Measurements from ENCODE around the gene TMC8. TPM values are rescaled to one million over a fixed set of nuclear protein-coding genes. Genes with fewer than 3 reads are reported as not detected.

The TMC8 gene
- total RNA-seq, 1 experiment from 2014 or later = 0.32 TPM

Other genes with a start within 250 kb of the TMC8 start
- gene TNRC6C, start 172.1 kb upstream of the TMC8 start, total RNA-seq (2021) = 26.7 and 30.2 TPM in 2 replicates
- 21.2 and 22.9 TPM in 2 replicates for gene TMC6, start 2.0 kb upstream of the TMC8 start, total RNA-seq (2021)
- gene C17orf99, start 15.6 kb downstream of the TMC8 start, total RNA-seq (2021) = not detected in 2 replicates
- gene SYNGR2, start 37.8 kb downstream of the TMC8 start, total RNA-seq (2021) = 55.3 and 59.7 TPM in 2 replicates
- 133 and 136 TPM in 2 replicates for gene TK1, start 56.3 kb downstream of the TMC8 start, total RNA-seq (2021)
- 64.1 and 65.0 TPM in 2 replicates for gene AFMID, start 56.6 kb downstream of the TMC8 start, total RNA-seq (2021)
- 158 and 160 TPM in 2 replicates for gene BIRC5, start 83.5 kb downstream of the TMC8 start, total RNA-seq (2021)
- gene TMEM235, start 100.9 kb downstream of the TMC8 start, total RNA-seq (2021) = not detected in 2 replicates
- gene SOCS3, start 229.3 kb downstream of the TMC8 start, total RNA-seq (2021) = 7.2 and 9.5 TPM in 2 replicates
- 42.5 and 44.2 TPM in 2 replicates for gene PGS1, start 247.9 kb downstream of the TMC8 start, total RNA-seq (2021)